D721Med (cell line): Measurements from ENCODE around the gene ZNHIT3.
"Not testable (repeated sequence)": the region's sequence is repeated elsewhere in the genome, so short reads cannot be mapped to it uniquely, and the experiment has no call there.

Source experiments
- DNase-seq: peaks from one replicate; pipeline ENCODE4 v3.0.0; 2011; ENCODE audit warnings: low spot score; ENCODE audit not compliant: insufficient read length
- FAIRE-seq: peaks from 2 replicates; lab custom pipeline; 2011; peaks lifted over from hg19 to GRCh38; lab: Jason Lieb, UNC
- TF ChIP-seq, protein P1 (sequence below): IDR thresholded peaks from 2 replicates; pipeline ENCODE4 v1.5.1; 2012; ENCODE audit warnings: mild to moderate bottlenecking, control low read depth; ENCODE audit not compliant: insufficient read depth; ENCODE audit errors: missing control alignments

Gene ZNHIT3

DNA sequence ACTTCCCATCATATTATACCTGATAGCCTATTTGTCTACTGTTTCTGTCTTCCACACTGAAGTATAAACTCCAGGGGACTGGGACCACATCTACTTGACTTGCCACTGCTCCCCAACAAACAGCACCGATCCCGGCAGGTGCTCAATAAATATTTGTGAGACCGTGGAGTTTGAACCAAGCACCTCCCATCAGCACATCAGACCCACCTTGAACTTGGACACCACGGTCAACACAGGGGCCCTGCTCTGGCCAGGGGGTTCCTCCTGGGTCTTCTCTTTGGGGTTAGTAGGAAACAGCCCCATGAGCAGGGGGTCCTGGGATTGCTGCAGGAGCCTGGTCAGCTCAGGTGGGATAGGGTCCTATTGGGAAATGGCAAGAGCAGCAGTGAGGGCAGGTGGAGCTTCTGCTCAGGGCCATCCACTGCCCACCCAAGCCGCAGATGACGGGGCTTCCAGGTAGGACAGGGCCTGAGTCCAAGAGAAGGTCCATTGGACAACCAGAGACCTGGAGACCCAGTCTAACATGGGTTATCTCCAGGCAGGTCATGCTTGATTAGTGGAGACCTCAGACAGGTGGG, 19.9 kb downstream of the ZNHIT3 start:
- FAIRE-seq (no peak), DNase-seq (no peak)
- TF ChIP-seq, protein P1, sequence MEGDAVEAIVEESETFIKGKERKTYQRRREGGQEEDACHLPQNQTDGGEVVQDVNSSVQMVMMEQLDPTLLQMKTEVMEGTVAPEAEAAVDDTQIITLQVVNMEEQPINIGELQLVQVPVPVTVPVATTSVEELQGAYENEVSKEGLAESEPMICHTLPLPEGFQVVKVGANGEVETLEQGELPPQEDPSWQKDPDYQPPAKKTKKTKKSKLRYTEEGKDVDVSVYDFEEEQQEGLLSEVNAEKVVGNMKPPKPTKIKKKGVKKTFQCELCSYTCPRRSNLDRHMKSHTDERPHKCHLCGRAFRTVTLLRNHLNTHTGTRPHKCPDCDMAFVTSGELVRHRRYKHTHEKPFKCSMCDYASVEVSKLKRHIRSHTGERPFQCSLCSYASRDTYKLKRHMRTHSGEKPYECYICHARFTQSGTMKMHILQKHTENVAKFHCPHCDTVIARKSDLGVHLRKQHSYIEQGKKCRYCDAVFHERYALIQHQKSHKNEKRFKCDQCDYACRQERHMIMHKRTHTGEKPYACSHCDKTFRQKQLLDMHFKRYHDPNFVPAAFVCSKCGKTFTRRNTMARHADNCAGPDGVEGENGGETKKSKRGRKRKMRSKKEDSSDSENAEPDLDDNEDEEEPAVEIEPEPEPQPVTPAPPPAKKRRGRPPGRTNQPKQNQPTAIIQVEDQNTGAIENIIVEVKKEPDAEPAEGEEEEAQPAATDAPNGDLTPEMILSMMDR = no peak

DNA sequence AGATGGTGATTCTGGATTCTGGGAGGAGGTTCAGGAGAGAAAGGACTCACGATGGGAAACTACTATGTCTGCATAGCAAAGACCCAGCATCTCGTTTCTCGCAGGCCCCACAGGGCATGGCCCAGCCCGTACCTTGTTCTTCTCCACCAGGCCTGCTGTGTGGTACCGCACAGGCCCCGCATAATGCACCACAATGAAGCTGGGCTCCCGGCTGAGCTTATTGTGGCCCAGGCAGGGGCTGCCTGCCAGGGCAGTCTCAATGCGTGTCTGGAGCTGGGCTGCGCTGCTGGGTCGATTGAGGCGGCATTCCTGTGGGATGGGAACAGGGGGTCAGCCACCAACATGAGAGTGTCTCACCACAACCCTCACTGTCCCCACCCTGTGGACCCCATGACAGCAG, 20.4 kb downstream of the ZNHIT3 start:
- FAIRE-seq (no peak), DNase-seq (no peak)
- TF ChIP-seq, protein P1 = no peak

DNA sequence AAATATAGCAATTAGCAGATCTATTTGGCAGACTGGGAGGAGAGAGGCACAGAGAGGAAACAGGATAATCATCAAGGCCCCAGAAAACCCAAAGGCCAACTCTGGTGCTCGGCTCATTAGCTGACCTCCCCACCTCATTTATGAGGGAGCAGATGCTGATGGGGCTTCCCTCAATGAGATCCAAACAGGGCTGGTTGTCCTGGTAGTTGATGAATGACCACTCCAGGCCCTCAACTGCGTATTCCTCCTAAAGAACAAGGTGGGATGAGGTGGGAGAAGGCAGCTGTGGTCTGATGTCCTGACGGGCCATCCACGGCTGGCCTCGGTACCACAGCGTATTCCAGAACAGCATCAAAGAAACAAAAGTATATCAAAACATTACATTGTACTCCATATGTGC, 20.8 kb downstream of the ZNHIT3 start:
- FAIRE-seq (no peak), DNase-seq (no peak)
- TF ChIP-seq, protein P1 = no peak

DNA sequence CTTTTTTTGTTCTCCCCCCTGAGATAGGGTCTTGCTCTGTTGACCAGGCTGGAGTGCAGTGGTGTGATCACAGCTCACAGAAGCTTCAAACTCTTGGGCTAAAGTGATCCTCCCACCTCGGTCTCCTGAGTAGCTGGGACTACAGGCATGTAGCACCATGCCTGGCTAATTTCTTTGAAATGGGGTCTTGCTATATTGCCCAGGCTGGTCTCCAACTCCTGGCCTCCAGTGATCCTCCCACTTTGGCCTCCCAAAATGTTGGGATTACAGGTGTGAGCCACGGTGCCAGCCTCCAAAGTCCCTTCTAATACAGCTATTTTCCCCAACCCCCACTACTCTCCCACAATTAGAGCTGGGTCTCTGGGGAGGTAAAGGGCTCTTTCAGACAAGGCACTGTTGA, 22.0 kb downstream of the ZNHIT3 start:
- DNase-seq, FAIRE-seq: not testable (repeated sequence)

DNA sequence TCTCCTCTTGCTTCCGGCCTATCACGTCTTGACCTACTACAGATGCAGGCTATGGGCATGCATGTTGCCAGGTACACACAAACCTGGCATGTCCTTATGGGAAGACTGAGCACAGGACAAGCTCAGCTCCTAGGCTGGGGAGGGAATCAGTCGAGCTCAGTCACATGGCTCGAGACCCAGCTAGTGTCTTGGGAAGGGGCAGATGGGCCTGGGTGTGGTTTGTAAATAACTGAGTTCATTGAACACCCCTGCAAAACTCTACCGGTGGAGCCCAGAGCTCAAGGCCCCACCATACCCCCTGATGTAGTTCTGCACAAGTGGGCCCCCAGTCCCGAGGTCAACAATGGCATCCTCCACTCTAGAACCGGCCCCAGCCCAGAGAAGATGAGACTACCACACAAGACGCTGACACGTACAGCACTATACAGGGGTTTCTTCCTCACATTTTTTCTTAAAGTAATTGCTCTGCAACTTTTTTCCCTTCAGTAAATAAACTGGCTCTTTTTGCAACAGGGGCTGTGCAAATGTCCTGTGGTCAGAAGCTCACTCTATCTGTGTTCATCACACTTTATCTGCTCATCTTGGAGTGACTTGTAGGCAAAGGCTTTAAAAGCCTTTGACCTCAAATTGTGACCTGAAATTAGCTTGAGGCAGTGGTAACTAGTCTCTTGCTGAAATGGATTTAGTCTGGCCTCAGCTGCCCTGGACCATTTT, 22.9 kb downstream of the ZNHIT3 start:
- no peak for FAIRE-seq

DNA sequence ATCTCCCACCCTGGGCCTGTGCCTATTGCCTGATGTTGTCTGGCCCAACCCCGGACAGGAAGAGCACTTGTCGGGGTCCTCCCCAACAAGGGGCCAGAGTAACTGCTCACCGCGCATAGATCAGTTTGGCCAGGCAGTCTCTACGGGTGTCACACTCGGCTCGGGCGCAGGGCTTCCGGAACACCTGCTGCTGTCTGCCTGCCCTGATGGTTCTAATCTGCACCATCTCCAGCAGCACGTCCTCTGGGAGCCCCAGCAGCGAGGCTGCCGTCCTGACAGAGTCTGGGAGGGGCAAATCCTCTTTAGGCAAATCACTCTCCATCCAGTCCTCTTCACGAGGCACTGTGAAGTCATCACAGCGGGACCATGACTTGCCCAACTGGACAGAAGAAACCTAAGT, 24.2 kb downstream of the ZNHIT3 start:
- TF ChIP-seq, protein P1 = no peak
- FAIRE-seq = no peak

More for the DNA sequence above, 22.9 kb downstream of the ZNHIT3 start:
- no peak for DNase-seq
- TF ChIP-seq, protein P1 = no peak

DNA sequence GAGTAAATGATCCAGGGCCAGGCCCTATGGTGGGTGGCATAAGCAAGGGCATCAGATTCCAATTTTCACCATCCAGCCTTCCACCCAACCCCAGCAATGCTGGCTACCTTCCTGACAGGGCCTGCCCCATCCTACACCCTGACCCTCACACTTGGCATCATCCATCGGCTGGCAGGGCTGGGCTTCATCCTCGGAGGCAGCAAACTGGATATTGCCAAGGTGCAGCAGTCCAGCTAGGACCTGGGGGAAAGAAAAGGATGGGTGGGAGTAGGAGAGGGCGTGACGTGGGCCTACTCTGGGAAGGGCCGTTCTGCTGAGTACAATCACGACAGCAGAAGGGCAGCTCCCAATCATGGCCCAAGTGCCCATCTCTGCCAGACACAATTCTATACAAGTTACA, 24.7 kb downstream of the ZNHIT3 start:
- DNase-seq (no peak), FAIRE-seq (no peak)
- TF ChIP-seq, protein P1 = no peak

More for the DNA sequence above, 24.2 kb downstream of the ZNHIT3 start:
- DNase-seq = no peak
